GM19328 (cell line): ENCODE results near the gene DNAH17.

Source experiments
- ATAC-seq: cut with Tn5 transposase; IDR thresholded peaks from one replicate; pipeline ENCODE4 v1.9.1; 2021; ENCODE audit warnings: mild to moderate bottlenecking, moderate library complexity; ENCODE audit not compliant: unreplicated experiment

DNAH17 gene

GRCh38 chr17:78399028-78399692, 178.0 kb downstream of the DNAH17 start:
- no peak for ATAC-seq

GRCh38 chr17:78398390-78398789, 178.8 kb downstream of the DNAH17 start:
- no peak for ATAC-seq

- ATAC-seq: no peak
Observed at GRCh38 chr17:78397681-78398101, 179.5 kb downstream of the DNAH17 start.

- ATAC-seq: no peak
Observed at GRCh38 chr17:78396441-78397337, 180.5 kb downstream of the DNAH17 start.

GRCh38 chr17:78395155-78395554, 182.0 kb downstream of the DNAH17 start:
- ATAC-seq: no peak

- no peak for ATAC-seq
Observed at GRCh38 chr17:78394209-78394608, 183.0 kb downstream of the DNAH17 start.

- ATAC-seq: no peak
Observed at GRCh38 chr17:78393575-78393974, 183.6 kb downstream of the DNAH17 start.

- ATAC-seq: no peak
Observed at GRCh38 chr17:78392295-78392694, 184.9 kb downstream of the DNAH17 start.

- no peak for ATAC-seq
Observed at GRCh38 chr17:78391843-78392242, 185.4 kb downstream of the DNAH17 start.

GRCh38 chr17:78391051-78391431, 186.2 kb downstream of the DNAH17 start:
- no peak for ATAC-seq

GRCh38 chr17:78390241-78391050, 186.8 kb downstream of the DNAH17 start:
- ATAC-seq: no peak

GRCh38 chr17:78387977-78388941, 188.9 kb downstream of the DNAH17 start:
- ATAC-seq: no peak

GRCh38 chr17:78384479-78385175, 192.6 kb downstream of the DNAH17 start:
- ATAC-seq: no peak

GRCh38 chr17:78383725-78384471, 193.3 kb downstream of the DNAH17 start:
- ATAC-seq: peak; percentile 39

GRCh38 chr17:78381601-78382232, 195.5 kb downstream of the DNAH17 start:
- ATAC-seq: no peak

GRCh38 chr17:78380370-78380769, 196.8 kb downstream of the DNAH17 start:
- no peak for ATAC-seq

GRCh38 chr17:78379131-78379491, 198.1 kb downstream of the DNAH17 start:
- ATAC-seq: no peak
